ENCODE measurements around the gene AATK.

- TF ChIP-seq POLR2A (IDR thresholded peaks at IDR 0.05) (no peak), CTCF (IDR thresholded peaks at IDR 0.05) (no peak)
These were observed 32.9 kb upstream of the AATK start for GRCh38 chr17:81198826-81199481.
